K562 (cell line): ENCODE measurements around the gene LAMC1. TPM values are rescaled to one million over a fixed set of nuclear protein-coding genes. Genes with fewer than 3 reads are reported as not detected.

Experiments used
- ATAC-seq: fragments of 200-7000 bp; cut with Tn5 transposase; 3 replicates; pipeline ENCODE4 v1.9.1; 2020; ENCODE audit warnings: moderate library complexity
- BruUV-seq: library from RNA; stranded (reverse); fragments of 400-500 nt; replicated peaks from 2 replicates; lab custom pipeline; 2021; lab: Mats Ljungman, UMichigan
- CTCF ChIA-PET: fragments of 300-600 bp; formaldehyde crosslinking; extraction: SDS; loops from one replicate; lab custom pipeline; 2021; ENCODE audit warnings: low intra/inter-chr PET ratio; lab: Yijun Ruan, JAX
- POLR2A ChIA-PET: fragments of 300-600, 350-650 bp; sonication (Branson Sonifier 250); formaldehyde crosslinking; extraction: SDS; loops from one replicate; lab custom pipeline; 2021; ENCODE audit warnings: antibody characterized with exemption, inconsistent platforms; lab: Yijun Ruan, JAX
- DNase-seq, 4 experiments: peaks; one replicate each; pipeline versions ENCODE4 v3.0.0 to v3.0.0-alpha.2; 2011 to 2018; ENCODE audit warnings: low spot score in 3 of 4, mixed read lengths in 3 of 4; ENCODE audit errors: extremely low read depth in 1 of 4
- FAIRE-seq: peaks from 2 replicates; lab custom pipeline; 2011; peaks lifted over from hg19 to GRCh38; lab: Jason Lieb, UNC
- H2AFZ ChIP-seq: 2 replicates; pipeline ENCODE4 v1.6.0; 2011; ENCODE audit warnings: low read depth, low read length, control low read depth, inconsistent platforms
- H3K27ac ChIP-seq: fragments of 200-600 bp; 3 replicates; pipeline ENCODE4 v1.8.0; 2011; ENCODE audit warnings: low read depth, mild to moderate bottlenecking, control low read depth, inconsistent platforms, low read length, moderate library complexity, mixed read lengths; ENCODE audit errors: extremely low read depth
- H3K27me3 ChIP-seq, 2 experiments: fragments of 300-600 bp in 1 of 2; 2 replicates in 1 of 2; 3 replicates in 1 of 2; pipeline versions ENCODE4 v1.6.0 to v1.8.0; 2011; ENCODE audit warnings: inconsistent platforms in 2 of 2, low read length in 2 of 2, mild to moderate bottlenecking in 1 of 2, mixed read lengths in 1 of 2, moderate library complexity in 1 of 2; ENCODE audit not compliant: control insufficient read depth in 2 of 2, insufficient read depth in 2 of 2
- H3K36me3 ChIP-seq: fragments of 300-600 bp; 3 replicates; pipeline ENCODE4 v1.8.0; 2011; ENCODE audit warnings: mild to moderate bottlenecking, low read length, inconsistent platforms; ENCODE audit not compliant: control insufficient read depth, insufficient read depth
- H3K4me1 ChIP-seq, 2 experiments: fragments of 200-600 bp in 1 of 2; replicated peaks in 1 of 2; 2 replicates in 1 of 2; 3 replicates in 1 of 2; pipeline versions ENCODE4 v1.5.1 to v1.8.0; 2011; ENCODE audit warnings: inconsistent platforms in 2 of 2, low read length in 2 of 2, mild to moderate bottlenecking in 1 of 2, mixed read lengths in 1 of 2, moderate library complexity in 1 of 2; ENCODE audit not compliant: control insufficient read depth in 2 of 2, insufficient read depth in 2 of 2
- H3K4me2 ChIP-seq: 2 replicates; pipeline ENCODE4 v1.6.1; 2011; ENCODE audit warnings: low read length, control low read depth, inconsistent platforms, mixed read lengths; ENCODE audit not compliant: insufficient read depth
- H3K4me3 ChIP-seq: fragments of 200-600 bp; sonication (generic), shearing (Covaris generic); 2 replicates; pipeline ENCODE4 v1.5.1; 2016; ENCODE audit warnings: control low read depth, inconsistent platforms
- H3K79me2 ChIP-seq: fragments of 200-600 bp; 3 replicates; pipeline ENCODE4 v1.8.0; 2011; ENCODE audit warnings: low read length, inconsistent platforms; ENCODE audit not compliant: control insufficient read depth, insufficient read depth
- H3K9ac ChIP-seq, 2 experiments: 2 replicates each; pipeline versions ENCODE4 v1.6.0 to v1.6.1; 2011; ENCODE audit warnings: low read depth in 2 of 2, low read length in 2 of 2, control low read depth in 1 of 2, inconsistent platforms in 1 of 2, mild to moderate bottlenecking in 1 of 2, mixed read lengths in 1 of 2; ENCODE audit not compliant: insufficient read depth in 1 of 2
- H3K9me1 ChIP-seq: one replicate; pipeline ENCODE4 v1.6.0; 2011; ENCODE audit warnings: inconsistent platforms, mild to moderate bottlenecking, low read length, moderate library complexity; ENCODE audit not compliant: control insufficient read depth, insufficient read depth
- H3K9me3 ChIP-seq: replicated peaks from 2 replicates; pipeline ENCODE4 v1.5.1; 2011; ENCODE audit warnings: low read depth, low read length, inconsistent platforms; ENCODE audit not compliant: control insufficient read depth, insufficient read depth
- H4K20me1 ChIP-seq: replicated peaks from 2 replicates; pipeline ENCODE4 v1.6.1; 2011; ENCODE audit warnings: low read length, inconsistent platforms, mixed read lengths; ENCODE audit not compliant: control insufficient read depth, insufficient read depth
- BMI1 ChIP-seq: fragments of 150-350 bp; IDR thresholded peaks from 2 replicates; pipeline ENCODE4 v1.6.1; 2014; ENCODE audit warnings: low read length
- CBX8 ChIP-seq: fragments of 200-600 bp; sonication (generic); IDR thresholded peaks from 2 replicates; pipeline ENCODE4 v1.6.1; 2012; ENCODE audit warnings: borderline replicate concordance, mixed run types, low read depth, mild to moderate bottlenecking, moderate library complexity, mixed read lengths, low read length, control low read depth, inconsistent platforms; ENCODE audit not compliant: poor library complexity, severe bottlenecking; ENCODE audit errors: extremely low read depth
- CTBP1 ChIP-seq: fragments of 450-650 bp; IDR thresholded peaks from 2 replicates; pipeline ENCODE4 v1.6.1; 2016; ENCODE audit warnings: borderline replicate concordance
- ESRRB ChIP-seq: fragments of 250-450 bp; sonication (Bioruptor Pico); IDR thresholded peaks from 2 replicates; pipeline ENCODE4 v1.5.0; 2020; ENCODE audit warnings: mild to moderate bottlenecking, moderate library complexity, borderline replicate concordance
- EZH2 ChIP-seq: IDR thresholded peaks from 2 replicates; pipeline ENCODE4 v1.6.1; 2012; ENCODE audit warnings: low read depth, mild to moderate bottlenecking, inconsistent platforms, low read length, borderline replicate concordance
- MIER1 ChIP-seq: fragments of 450-650 bp; IDR thresholded peaks from 2 replicates; pipeline ENCODE4 v1.6.1; 2016; ENCODE audit warnings: antibody characterized with exemption, mild to moderate bottlenecking, low read depth
- PCBP2 ChIP-seq: fragments of 200-400 bp; formaldehyde crosslinking; IDR thresholded peaks from 2 replicates; pipeline ENCODE4 v1.6.1; 2018; ENCODE audit warnings: low read length, low read depth, mild to moderate bottlenecking, moderate library complexity; ENCODE audit not compliant: poor library complexity, severe bottlenecking
- RBBP5 ChIP-seq: fragments of 200-600 bp; sonication (generic); IDR thresholded peaks from 2 replicates; pipeline ENCODE4 v1.6.1; 2012; ENCODE audit warnings: borderline replicate concordance, mild to moderate bottlenecking, low read length, control low read depth, inconsistent platforms; ENCODE audit not compliant: insufficient read depth, poor library complexity, severe bottlenecking
- SIRT6 ChIP-seq: IDR thresholded peaks from one replicate; pipeline ENCODE4 v1.6.1; 2012; ENCODE audit warnings: low read depth, mild to moderate bottlenecking, control low read depth, inconsistent platforms, low read length, moderate library complexity
- TAF9B ChIP-seq: fragments of 450-650 bp; IDR thresholded peaks from 2 replicates; pipeline ENCODE4 v1.6.1; 2018; ENCODE audit warnings: mild to moderate bottlenecking; ENCODE audit not compliant: partially characterized antibody
- TSC22D4 ChIP-seq: fragments of 450-650 bp; IDR thresholded peaks from 2 replicates; pipeline ENCODE4 v1.6.1; 2016; ENCODE audit warnings: missing genetic modification characterization, missing biosample characterization, control low read depth
- ZFP36 ChIP-seq: fragments of 150-350 bp; IDR thresholded peaks from 2 replicates; pipeline ENCODE4 v1.6.1; 2018; ENCODE audit warnings: low read length, low read depth; ENCODE audit not compliant: partially characterized antibody
- ZNF124 ChIP-seq: sonication (generic); formaldehyde crosslinking; IDR thresholded peaks from 2 replicates; pipeline ENCODE4 v1.8.1; 2022; ENCODE audit warnings: missing genetic modification reagents
- WGBS: fragments of 100-300 bp; shearing (Covaris generic); methylation state at CpG from one replicate; pipeline ENCODE4 v1.1.6; 2016; ENCODE audit warnings: low coverage, mixed read lengths; ENCODE audit not compliant: insufficient coverage; ENCODE audit errors: missing lambda C conversion rate; 5-methylcytosine and 5-hydroxymethylcytosine counted together
- in situ Hi-C: fragments of 300-500 bp; cut with MboI; formaldehyde crosslinking; loops from 4 replicates; pipeline ENCODE4 v1.15.0; 2018; ENCODE audit warnings: inconsistent platforms, mixed read lengths
- intact Hi-C: fragments of 100-400 bp; cut with micrococcal nuclease; formaldehyde crosslinking; loops from 2 replicates; pipeline ENCODE4 v1.14.2; 2022
- polyA plus RNA-seq, 8 experiments: library from polyadenylated mRNA; depleted of rRNA in 4 of 8; stranded (reverse) in 5 of 8; unstranded in 3 of 8; fragments of >200 nt; fragmentation: Nextera tagmentation in 2 of 8; fragmentation: Illumina TruSeq in 1 of 8; extraction: Ambion mirVana in 2 of 8; extraction: Trizol in 1 of 8; gene quantifications; 2 replicates each; pipeline versions ENCODE4 v1.2.1 to v1.2.3, GENCODE V29; 2011 to 2014; ENCODE audit warnings: inconsistent platforms in 1 of 8, missing spikeins in 1 of 8
- total RNA-seq, 7 experiments: library from RNA; depleted of rRNA in 6 of 7; stranded (reverse); fragments of >200 nt in 6 of 7; fragmentation: Illumina TruSeq in 2 of 7; extraction: Trizol in 2 of 7; gene quantifications; 2 replicates each; pipeline versions ENCODE4 v1.2.1 to v1.2.3, GENCODE V29; 2011 to 2021; ENCODE audit warnings: low replicate concordance in 1 of 7

LAMC1 gene
- total and polyA plus RNA-seq, 9 of the 15 experiments (the other 6 are each of a cell fraction or from before 2014, with no cell fraction given), result 0.07 to 0.71 (median 0.13) TPM; not detected in 2

DNA sequence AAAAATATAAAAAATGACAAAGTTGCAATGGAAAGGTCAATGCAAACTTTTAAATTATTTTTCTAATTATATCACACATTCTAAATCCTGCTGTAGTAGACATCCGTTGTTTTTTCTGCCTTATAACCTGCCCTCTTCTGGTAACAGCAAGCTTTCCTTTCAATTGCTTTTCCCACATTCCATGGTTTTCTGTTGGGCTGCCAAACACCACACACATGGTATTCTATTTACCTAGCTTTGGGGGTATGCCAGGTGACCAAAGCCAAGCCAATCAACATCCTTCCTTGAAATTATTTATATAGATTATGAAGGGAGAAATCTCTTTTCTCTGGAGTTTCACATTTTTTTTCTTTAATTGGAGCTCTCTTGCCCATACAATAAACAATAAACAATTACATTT, 3.4 kb upstream of the LAMC1 start:
- TF ChIP-seq CTBP1 (no peak), PCBP2 (no peak), MIER1 (no peak)
- TF ChIP-seq, all 486 proteins: peak for 0
- H3K4me1 ChIP-seq, result peaks cover 7 to 17% of the 10 kb centered on the region in 2 experiments; a peak in 4 of 5 replicates
- DNase-seq (no peak), ATAC-seq (no peak), FAIRE-seq (no peak)
- in situ Hi-C loops, result no loop called here
- H2AFZ ChIP-seq, result no peak overlapping the region
- H3K4me3 ChIP-seq, result no peak overlapping the region
- POLR2A ChIA-PET, result interaction anchor here (0.7 kb wide), 1 partner anchor 17 kb away, joined by 3 read pairs; no protein-coding TSS in a partner anchor
- 0% methylated on average over 1 of the region's 1 CpG for WGBS
- no peaks in the 10 kb centered on the region for H3K79me2 ChIP-seq
- H4K20me1 ChIP-seq, result no peaks in the 10 kb centered on the region
- no peaks in the 10 kb centered on the region for H3K36me3 ChIP-seq
- no TSS peak for BruUV-seq
- H3K4me2 ChIP-seq, result no peak overlapping the region
- H3K27me3 ChIP-seq, result peaks cover 35 to 36% of the 10 kb centered on the region in 2 experiments
- H3K9me1 ChIP-seq, result no peaks in the 10 kb centered on the region
- intact Hi-C loops, result no loop called here
- CTCF ChIA-PET, result no interaction called here
- H3K27ac ChIP-seq, result no peak overlapping the region
- no peak overlapping the region for H3K9ac ChIP-seq
- H3K9me3 ChIP-seq, result no peaks in the 10 kb centered on the region

DNA sequence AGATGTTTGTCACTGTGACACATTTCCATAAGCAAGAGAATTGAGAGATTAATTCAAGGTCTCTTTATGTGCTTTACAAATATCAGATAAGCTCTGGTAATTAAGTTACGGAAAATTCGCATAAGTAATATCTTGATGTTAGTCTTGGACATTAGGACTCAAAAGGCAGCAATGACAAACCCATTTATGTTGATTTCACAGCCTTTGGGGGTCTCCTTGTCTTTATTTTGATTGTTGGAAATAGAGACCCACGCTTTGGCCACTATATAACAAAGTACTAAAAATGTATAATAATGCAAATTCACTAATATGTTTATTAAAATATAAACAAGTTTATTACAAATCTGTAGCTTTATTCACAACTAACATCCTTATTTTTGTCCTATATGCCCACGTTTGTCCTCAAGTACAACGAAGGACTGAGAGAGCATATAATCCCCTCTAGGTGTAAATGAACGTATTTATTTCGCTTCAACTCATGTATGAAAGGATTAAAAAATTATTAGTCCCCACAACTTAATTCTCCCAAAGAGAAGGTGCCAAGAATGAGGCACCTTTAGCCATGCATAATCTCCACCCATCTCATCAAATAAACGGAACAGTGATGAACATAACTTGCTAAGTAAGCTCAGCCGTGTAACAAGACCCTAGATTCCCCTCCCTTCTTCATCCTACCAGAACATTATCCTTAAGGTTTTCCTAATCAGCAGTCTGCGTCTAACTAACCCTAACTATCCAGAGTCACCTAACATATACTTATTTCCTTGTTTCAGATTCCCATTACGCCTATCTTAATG, 1.6 kb upstream of the LAMC1 start:
- WGBS, result 9% methylated on average over 11 of the region's 11 CpGs
- TF ChIP-seq ESRRB (CRISPR knock-in tag), result no peak
- TF ChIP-seq TSC22D4 (tag), result no peak
- TF ChIP-seq RBBP5, result no peak
- no peak for TF ChIP-seq SIRT6
- no peak for TF ChIP-seq TAF9B
- TF ChIP-seq CBX8, result peak; percentile 99
- peak; percentile 5; the same call in 1 of the 2 replicates for TF ChIP-seq BMI1
- TF ChIP-seq EZH2, result peak; percentile 90; the same call in 1 of the 2 replicates
- peak; percentile 1 for TF ChIP-seq ZFP36
- no peak for TF ChIP-seq ZNF124

More for the DNA sequence above, 1.6 kb upstream of the LAMC1 start:
- intact Hi-C loops (no loop called here), in situ Hi-C loops (no loop called here)
- H3K27ac ChIP-seq, result no peak overlapping the region
- no peak for DNase-seq
- no peaks in the 10 kb centered on the region for H3K9me1 ChIP-seq
- FAIRE-seq, result no peak
- H3K9me3 ChIP-seq, result no peaks in the 10 kb centered on the region
- ChIA-PET CTCF (no interaction called here), POLR2A (no interaction called here)
- peaks cover 7 to 17% of the 10 kb centered on the region in 2 experiments; a peak in 4 of 5 replicates for H3K4me1 ChIP-seq
- H2AFZ ChIP-seq, result no peak overlapping the region
- peaks cover 35 to 43% of the 10 kb centered on the region in 2 experiments for H3K27me3 ChIP-seq
- H3K9ac ChIP-seq, result no peak overlapping the region
- H3K4me3 ChIP-seq, result no peak overlapping the region
- peak overlapping the region; percentile 76; the same call in 1 of the 2 replicates for H3K4me2 ChIP-seq
- no peaks in the 10 kb centered on the region for H3K36me3 ChIP-seq
- H3K79me2 ChIP-seq, result no peaks in the 10 kb centered on the region
- no peak for ATAC-seq
- H4K20me1 ChIP-seq, result no peaks in the 10 kb centered on the region
- no TSS peak for BruUV-seq
